Mucosa of rectum (tissue), 2 donors: ENCODE data around the gene PPP2R5E.
"Not testable (repeated sequence)": the region's sequence is repeated elsewhere in the genome, so short reads cannot be mapped to it uniquely, and the experiment has no call there.

Experiments used
- H3K27ac ChIP-seq, 2 donors: one replicate each; pipeline ENCODE4 v1.7.0; 2013; ENCODE audit warnings: inconsistent platforms in 2 of 2, low read depth in 2 of 2, low read length in 2 of 2
- H3K27me3 ChIP-seq, 2 donors: one replicate each; pipeline ENCODE4 v1.7.0; 2013; ENCODE audit warnings: low read length in 2 of 2; ENCODE audit not compliant: control insufficient read depth in 2 of 2, insufficient read depth in 2 of 2
- H3K36me3 ChIP-seq, 2 donors: one replicate each; pipeline ENCODE4 v1.7.0; 2013; ENCODE audit warnings: low read length in 2 of 2; ENCODE audit not compliant: control insufficient read depth in 2 of 2, insufficient read depth in 2 of 2
- H3K4me1 ChIP-seq, 2 donors: one replicate each; pipeline ENCODE4 v1.7.0; 2013; ENCODE audit warnings: low read length in 2 of 2, mild to moderate bottlenecking in 1 of 2; ENCODE audit not compliant: control insufficient read depth in 2 of 2, insufficient read depth in 2 of 2
- H3K4me3 ChIP-seq, 2 donors: one replicate each; pipeline ENCODE4 v1.7.0; 2013; ENCODE audit warnings: low read length in 2 of 2
- H3K9ac ChIP-seq, 2 donors: one replicate each; pipeline ENCODE4 v1.7.0; 2013; ENCODE audit warnings: low read length in 2 of 2, low read depth in 1 of 2, mild to moderate bottlenecking in 1 of 2
- H3K9me3 ChIP-seq, 2 donors: one replicate each; pipeline ENCODE4 v1.7.0; 2013; ENCODE audit warnings: low read length in 2 of 2; ENCODE audit not compliant: control insufficient read depth in 2 of 2
- donor health status: healthy.
- donor health status: Normal muscosa, but diverticular disease.

The PPP2R5E gene

DNA sequence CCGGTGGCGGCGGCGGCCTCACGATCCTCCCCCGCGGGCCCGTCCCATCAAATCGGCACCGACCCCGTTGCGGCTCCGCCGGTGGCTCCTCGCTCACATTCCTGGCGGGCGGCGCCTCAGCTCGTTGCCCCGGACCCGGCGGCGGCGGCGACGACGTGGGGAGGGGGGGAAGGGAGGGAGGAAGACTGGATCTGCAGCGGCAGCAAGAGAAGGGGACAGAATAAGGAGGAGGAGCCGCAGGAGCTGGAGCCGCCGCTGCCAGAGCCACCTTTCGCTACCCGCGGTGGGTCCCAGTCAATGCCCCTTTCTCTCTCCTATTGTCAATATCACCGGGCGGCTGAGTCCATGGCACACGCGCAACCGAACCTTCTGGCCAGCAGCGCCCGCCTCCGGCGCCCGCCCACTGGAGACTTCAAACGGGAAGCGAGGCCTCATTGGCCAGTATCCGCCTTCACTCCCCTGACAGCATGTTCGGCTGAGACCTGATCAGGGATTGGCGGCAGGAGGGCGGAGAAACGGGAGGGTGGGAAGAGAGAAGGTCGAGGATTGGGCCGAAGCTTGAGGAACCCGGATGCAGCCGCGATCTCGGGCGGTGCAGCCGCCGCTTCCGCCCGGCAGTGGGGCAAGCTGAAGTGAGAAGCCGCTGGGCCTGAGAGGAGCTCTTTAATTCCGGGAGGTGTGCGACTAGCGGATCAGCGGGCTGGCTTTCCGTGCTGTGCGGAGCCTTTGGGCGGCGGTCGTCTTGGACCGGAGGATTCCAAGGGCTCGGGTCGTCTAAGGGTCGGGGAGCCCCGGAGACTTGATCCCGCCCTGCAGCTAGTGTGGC is at the start of gene PPP2R5E:
Gene PPP2R5E, minus strand, starts transcription at position 378 of the 826 bp plus-strand sequence. CDS start 3,692 bp downstream, outside the sequence.
- Histone ChIP-seq H3K4me3 (peak within 1 kb of the TSS; percentile 95 to 99), H3K4me1 (peaks cover 6 to 15% of the 10 kb centered on the region in 2 donors), H3K27ac (peak within 1 kb of the TSS; percentile 91 to 96), H3K36me3 (peaks cover 11 to 14% of the 10 kb centered on the region in 2 donors), H3K9ac (peak within 1 kb of the TSS; percentile 96), H3K9me3 (no peaks in the 10 kb centered on the region), H3K27me3 (no peaks in the 10 kb centered on the region)

DNA sequence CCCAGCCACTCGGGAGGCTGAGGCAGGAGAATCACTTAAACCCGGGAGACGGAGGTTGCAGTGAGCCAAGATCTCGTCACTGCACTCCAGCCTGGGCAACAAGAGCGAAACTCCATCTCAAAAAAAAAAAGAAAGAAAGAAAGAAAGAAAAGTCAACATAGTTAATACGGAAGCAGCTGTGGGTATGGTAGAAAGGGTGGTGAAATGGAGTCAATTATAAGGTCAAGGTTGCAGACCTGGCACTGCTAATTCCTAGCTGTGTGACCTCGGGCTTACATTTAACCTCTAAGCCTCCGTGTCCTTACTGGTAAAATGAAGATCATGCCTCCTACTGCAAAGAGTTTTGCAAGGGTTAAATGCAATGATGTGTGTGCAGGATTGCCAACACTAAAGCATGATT is 39.9 kb upstream of the PPP2R5E start:
- H3K9ac ChIP-seq, H3K27ac ChIP-seq, H3K4me3 ChIP-seq, H3K9me3 ChIP-seq, H3K27me3 ChIP-seq, H3K36me3 ChIP-seq, H3K4me1 ChIP-seq: not testable (repeated sequence)

DNA sequence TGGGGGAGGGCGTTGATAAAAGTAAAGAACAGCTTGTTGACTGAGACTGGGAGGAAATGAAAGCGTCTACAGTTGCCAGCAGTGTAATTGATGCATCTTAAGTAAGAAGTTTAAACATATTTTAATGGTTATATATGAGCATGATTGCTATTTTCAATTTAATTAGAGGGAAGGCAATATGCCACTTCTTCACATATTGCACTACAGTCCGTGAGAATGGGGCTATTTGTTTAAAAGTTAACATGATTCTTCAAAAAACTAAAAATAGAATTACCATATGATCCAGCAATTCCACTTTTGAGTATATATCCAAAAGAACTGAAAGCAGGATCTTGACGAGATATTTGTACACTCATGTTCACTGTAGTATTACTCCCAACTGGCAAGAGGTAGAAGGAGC is 38.3 kb upstream of the PPP2R5E start:
- Histone ChIP-seq H3K27me3 (no peaks in the 10 kb centered on the region), H3K4me3 (no peak overlapping the region), H3K9me3 (no peaks in the 10 kb centered on the region), H3K9ac (no peak overlapping the region), H3K36me3 (no peaks in the 10 kb centered on the region), H3K27ac (no peak overlapping the region), H3K4me1 (no peaks in the 10 kb centered on the region)

DNA sequence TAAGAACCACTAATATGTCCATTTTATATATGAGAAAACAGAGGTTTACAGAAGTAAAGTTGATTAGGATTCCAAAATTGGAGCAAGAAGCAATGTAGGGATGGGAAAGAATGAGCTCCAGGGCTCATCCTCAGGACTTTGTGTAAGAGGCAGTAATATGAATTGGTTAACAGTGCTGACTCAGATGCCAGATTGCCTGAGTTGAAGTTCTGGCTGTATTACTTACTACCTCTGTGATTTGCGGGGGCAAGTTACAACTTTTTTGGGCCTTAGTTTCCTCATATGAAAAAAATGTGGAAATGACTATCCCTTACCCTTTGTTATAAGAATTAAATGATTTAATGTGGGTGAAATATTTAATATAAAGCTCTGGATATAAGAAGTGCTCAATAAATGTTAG is 35.1 kb upstream of the PPP2R5E start:
- no peak overlapping the region for H3K4me3 ChIP-seq
- no peak overlapping the region for H3K9ac ChIP-seq
- no peaks in the 10 kb centered on the region for H3K9me3 ChIP-seq
- no peak overlapping the region for H3K27ac ChIP-seq
- no peaks in the 10 kb centered on the region for H3K27me3 ChIP-seq
- H3K36me3 ChIP-seq, result no peaks in the 10 kb centered on the region
- no peaks in the 10 kb centered on the region for H3K4me1 ChIP-seq

DNA sequence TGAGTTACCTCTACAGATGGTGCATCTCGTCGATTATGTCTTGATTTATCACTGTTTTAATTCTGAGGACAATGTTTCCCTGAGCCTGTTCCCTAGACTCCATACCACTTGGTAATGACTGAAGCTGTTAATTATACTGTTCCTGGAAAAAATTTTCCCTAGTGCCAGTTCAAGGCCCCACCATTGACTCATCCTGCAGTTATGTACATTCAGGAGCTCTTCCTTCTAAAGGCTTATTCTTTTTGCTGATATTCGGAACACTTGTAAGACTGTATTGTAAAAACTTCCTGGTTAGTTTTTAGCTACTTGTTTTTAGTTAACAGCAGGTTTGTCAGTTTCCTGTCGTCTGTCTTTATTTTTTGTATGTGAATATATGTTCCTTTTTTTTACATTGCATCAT is 30.4 kb upstream of the PPP2R5E start:
- Histone ChIP-seq H3K4me1 (no peaks in the 10 kb centered on the region), H3K4me3 (no peak overlapping the region), H3K9me3 (no peaks in the 10 kb centered on the region), H3K36me3 (no peaks in the 10 kb centered on the region), H3K27me3 (no peaks in the 10 kb centered on the region), H3K27ac (no peak overlapping the region), H3K9ac (no peak overlapping the region)

DNA sequence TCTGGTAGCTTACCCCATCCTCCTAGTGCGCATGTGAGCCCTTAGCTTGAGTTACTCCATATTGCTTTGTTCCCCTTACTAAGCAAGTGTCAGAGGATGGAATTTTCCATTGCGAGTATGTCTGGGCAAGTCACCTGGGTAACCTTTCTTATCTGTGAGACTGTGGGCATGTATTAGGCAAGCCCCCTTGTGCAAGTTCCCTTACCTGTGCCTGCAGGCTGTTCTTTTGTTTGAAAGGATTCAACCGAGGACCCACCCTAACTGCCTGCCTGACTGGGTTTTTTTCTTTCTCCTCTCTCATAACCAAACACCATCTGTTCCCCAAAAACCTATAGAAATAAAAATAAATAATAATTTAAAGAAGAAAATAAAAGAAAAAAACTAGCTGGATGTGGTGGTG is 22.3 kb upstream of the PPP2R5E start:
- H3K4me1 ChIP-seq, result peaks cover 0 to 2% of the 10 kb centered on the region in 2 donors
- H3K4me3 ChIP-seq, result no peak overlapping the region
- H3K9ac ChIP-seq, result no peak overlapping the region
- H3K9me3 ChIP-seq, result no peaks in the 10 kb centered on the region
- no peak overlapping the region for H3K27ac ChIP-seq
- no peaks in the 10 kb centered on the region for H3K36me3 ChIP-seq
- H3K27me3 ChIP-seq, result no peaks in the 10 kb centered on the region

DNA sequence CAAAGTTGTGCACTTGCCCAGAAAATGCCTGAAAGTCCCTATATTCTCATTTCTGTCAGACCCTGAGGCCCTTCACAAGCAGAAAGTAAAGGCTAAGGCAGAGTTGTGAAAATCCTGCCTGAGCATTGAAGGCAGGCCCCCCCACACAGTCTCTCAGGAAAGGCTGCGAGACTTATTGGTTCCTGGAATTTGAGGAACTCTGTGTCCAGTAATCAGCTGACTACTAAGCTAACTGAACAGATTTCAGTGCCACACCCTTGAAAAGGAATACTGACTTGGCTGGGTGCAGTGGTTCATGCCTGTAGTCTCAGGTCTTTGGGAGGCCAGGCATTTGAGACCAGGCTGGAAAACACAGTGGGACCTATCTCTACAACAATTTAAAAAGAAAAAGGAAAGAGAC is 21.1 kb upstream of the PPP2R5E start:
- no peaks in the 10 kb centered on the region for H3K36me3 ChIP-seq
- no peaks in the 10 kb centered on the region for H3K9me3 ChIP-seq
- no peak overlapping the region for H3K27ac ChIP-seq
- H3K4me1 ChIP-seq, result peaks cover 0 to 2% of the 10 kb centered on the region in 2 donors
- H3K27me3 ChIP-seq, result no peaks in the 10 kb centered on the region
- H3K9ac ChIP-seq, result no peak overlapping the region
- no peak overlapping the region for H3K4me3 ChIP-seq

DNA sequence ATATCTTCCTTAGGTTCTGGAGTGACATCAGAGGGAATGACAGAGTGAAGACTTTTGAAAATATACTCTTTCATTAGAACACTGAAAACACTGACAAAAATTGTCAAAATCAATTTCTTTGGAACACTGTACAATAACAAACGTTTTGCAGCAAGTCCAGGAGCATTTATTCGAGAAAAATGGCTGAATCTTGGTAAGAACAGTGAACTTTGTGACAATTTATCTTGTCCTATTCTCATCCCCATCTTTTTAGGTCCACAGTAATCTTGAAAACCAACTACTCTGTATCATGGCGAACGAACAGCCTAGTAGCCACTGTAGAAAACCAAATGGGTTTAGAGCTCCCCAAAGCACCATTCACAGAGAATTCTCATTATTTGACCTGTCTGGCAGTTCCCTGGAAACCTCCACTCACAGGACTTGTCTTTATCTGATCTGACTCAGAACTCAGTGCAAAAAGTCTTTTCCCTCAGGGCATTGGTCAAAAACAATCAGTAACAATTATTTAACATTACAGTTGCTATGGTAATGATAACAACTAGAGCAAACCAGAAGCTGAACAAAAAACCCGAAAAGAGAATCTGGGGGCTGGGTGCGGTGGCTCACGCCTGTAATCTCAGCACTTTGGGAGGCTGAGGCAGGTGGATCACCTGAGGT is 20.3 kb upstream of the PPP2R5E start:
- Histone ChIP-seq H3K36me3 (no peaks in the 10 kb centered on the region), H3K27ac (no peak overlapping the region), H3K9ac (no peak overlapping the region), H3K27me3 (no peaks in the 10 kb centered on the region), H3K4me1 (peaks cover 0 to 2% of the 10 kb centered on the region in 2 donors), H3K4me3 (no peak overlapping the region), H3K9me3 (no peaks in the 10 kb centered on the region)

DNA sequence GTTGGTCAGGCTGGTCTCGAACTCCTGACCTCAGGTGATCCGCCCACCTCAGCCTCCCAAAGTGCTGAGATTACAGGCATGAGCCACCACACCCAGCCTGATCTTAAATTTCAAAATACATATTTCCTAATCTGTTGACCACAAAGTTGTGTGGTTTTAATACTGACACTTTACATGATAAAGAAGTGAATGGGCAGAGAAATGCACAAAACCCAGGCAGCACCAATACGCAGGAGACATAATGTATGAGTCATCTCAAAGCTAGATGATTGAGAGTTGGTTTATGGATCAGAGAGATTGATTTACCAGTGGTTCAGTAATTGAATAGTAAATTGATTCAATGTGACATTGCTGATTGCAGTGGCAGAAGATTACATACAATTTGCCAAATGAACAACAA is 19.2 kb upstream of the PPP2R5E start:
- Histone ChIP-seq H3K9ac (no peak overlapping the region), H3K4me1 (peaks cover 0 to 2% of the 10 kb centered on the region in 2 donors), H3K9me3 (no peaks in the 10 kb centered on the region), H3K4me3 (no peak overlapping the region), H3K36me3 (no peaks in the 10 kb centered on the region), H3K27ac (no peak overlapping the region), H3K27me3 (no peaks in the 10 kb centered on the region)

DNA sequence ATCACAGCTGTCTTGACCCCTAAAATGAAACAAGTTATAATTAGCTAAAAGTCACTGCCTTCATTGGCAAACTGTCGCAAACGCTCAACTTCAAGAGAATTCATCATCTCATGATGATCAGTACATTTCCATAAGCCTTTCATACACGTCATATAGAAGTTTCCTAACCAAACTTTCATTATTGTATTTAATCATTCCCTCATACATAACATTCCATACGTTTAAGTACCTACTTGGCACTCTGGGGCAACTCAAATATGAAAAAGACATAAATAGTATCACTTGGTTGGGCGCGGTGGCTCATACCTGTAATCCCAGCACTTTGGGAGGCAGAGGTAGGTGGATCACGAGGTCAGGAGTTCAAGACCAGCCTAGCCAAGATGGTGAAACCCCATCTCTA is 12.4 kb upstream of the PPP2R5E start:
- Histone ChIP-seq H3K4me3 (no peak overlapping the region), H3K27ac (no peak overlapping the region), H3K27me3 (no peaks in the 10 kb centered on the region), H3K9me3 (no peaks in the 10 kb centered on the region), H3K4me1 (no peaks in the 10 kb centered on the region), H3K36me3 (no peaks in the 10 kb centered on the region), H3K9ac (no peak overlapping the region)
